ENCODE data around the gene E2F4.

E2F4 gene

DNA sequence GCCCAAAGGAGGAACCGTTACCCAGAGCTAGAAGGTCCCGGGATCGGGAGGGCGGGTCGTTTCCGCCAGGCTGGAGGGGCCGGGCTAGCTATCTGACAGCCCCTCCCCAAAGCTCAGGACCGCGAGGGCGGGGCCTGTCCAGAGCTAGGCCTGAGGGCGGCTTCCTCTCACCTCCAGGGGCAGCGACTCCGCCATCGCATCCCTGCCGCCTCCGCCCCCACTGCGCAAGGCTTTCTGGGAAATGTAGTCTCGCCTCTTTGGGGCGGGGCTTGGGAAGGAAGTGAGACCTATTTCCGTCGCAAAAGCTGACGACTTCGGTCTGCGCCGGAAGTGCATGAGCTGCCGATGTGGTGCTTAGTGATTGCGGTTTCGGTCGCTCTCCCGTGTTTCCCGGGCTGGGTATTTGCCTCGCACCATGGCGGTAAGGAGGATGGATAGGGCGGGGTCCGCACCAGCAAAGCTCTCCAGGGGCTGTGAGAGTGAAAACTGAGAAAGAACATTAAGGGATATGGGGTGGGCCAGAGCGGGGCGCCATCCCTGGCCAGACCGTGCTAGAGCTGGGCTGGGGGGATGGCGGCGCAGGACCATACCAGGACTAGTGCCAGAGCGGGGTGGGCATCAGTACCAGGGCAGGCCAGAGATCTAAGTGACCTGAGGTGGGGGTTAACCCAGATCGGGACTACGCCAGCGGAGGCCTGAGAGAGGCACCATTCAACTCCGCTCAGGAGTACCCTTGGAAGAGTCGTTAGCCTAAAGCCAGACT, 35.0 kb downstream of the E2F4 start, which contains the start of gene TMEM208:
Gene TMEM208, plus strand, starts transcription at position 327 of the 763 bp plus-strand sequence. Its CDS starts 89 bp downstream, at position 416.
- H3K27ac ChIP-seq (ENCODE audit: low read depth, low read length): peak within 1 kb of the TSS; percentile 97
- peaks cover 20% of the 10 kb centered on the region for H3K4me1 ChIP-seq (ENCODE audit: insufficient read depth, low read length)
- H3K27me3 ChIP-seq (ENCODE audit: control insufficient read depth in 1 of 2, insufficient read depth in 2 of 2, low read length in 2 of 2): no peaks in the 10 kb centered on the region
- H3K36me3 ChIP-seq (ENCODE audit: insufficient read depth, low read length): peaks cover 35% of the 10 kb centered on the region
- peak within 1 kb of the TSS; percentile 98 for H3K9ac ChIP-seq (ENCODE audit: low read length)
- H3K4me3 ChIP-seq (ENCODE audit: low read depth in 1 of 2, low read length in 2 of 2): peak within 1 kb of the TSS; percentile 95 to 100
- H3K9me3 ChIP-seq (ENCODE audit: low read length): no peaks in the 10 kb centered on the region

GRCh38 chr16:67227567-67227921, 35.6 kb downstream of the E2F4 start:
- no peaks in the 10 kb centered on the region for H3K27me3 ChIP-seq (ENCODE audit: control insufficient read depth in 1 of 2, insufficient read depth in 2 of 2, low read length in 2 of 2)
- H3K4me3 ChIP-seq (ENCODE audit: low read depth in 1 of 2, low read length in 2 of 2): peak overlapping the region; percentile 95 to 100
- H3K9ac ChIP-seq (ENCODE audit: low read length): peak overlapping the region; percentile 98
- H3K36me3 ChIP-seq (ENCODE audit: insufficient read depth, low read length): peaks cover 35% of the 10 kb centered on the region
- H3K4me1 ChIP-seq (ENCODE audit: insufficient read depth, low read length): peaks cover 20% of the 10 kb centered on the region
- peak overlapping the region; percentile 97 for H3K27ac ChIP-seq (ENCODE audit: low read depth, low read length)
- H3K9me3 ChIP-seq (ENCODE audit: low read length): no peaks in the 10 kb centered on the region

DNA sequence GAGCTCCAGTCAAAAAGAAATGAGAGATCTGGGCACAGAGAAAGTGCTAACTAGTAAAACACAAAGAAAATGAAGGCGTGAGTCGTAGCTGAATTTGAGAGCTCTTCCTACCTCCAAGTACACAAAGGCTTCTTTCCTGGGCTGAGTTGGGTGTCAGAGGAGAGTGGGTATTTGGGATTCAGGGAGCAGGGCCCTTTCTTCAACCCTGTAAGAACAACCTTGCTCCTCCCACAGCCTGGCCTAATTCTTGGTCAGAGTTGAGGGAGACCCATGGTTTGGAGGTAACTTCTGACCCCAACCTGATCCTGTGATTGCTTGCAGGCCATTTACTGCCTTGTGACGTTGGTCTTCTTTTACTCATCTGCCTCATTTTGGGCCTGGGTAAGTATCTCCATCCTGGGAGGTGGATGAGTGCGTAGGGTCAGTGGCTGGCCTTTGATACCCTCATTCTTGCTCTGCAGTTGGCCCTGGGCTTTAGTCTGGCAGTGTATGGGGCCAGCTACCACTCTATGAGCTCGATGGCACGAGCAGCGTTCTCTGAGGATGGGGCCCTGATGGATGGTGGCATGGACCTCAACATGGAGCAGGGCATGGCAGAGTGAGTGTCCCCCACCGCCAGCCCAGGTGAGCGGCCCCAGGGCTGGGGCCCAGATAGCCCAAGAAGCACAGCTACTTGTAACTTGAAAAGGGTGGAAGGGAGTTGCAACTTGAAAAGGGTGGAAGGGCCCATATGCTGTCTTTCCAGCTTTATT, 36.3 kb downstream of the E2F4 start:
- H3K9me3 ChIP-seq (ENCODE audit: low read length): no peaks in the 10 kb centered on the region
- no peak overlapping the region for H3K27ac ChIP-seq (ENCODE audit: low read depth, low read length)
- peak overlapping the region; percentile 98 for H3K9ac ChIP-seq (ENCODE audit: low read length)
- H3K4me3 ChIP-seq (ENCODE audit: low read depth in 1 of 2, low read length in 2 of 2): peak overlapping the region; percentile 95 to 100
- no peaks in the 10 kb centered on the region for H3K27me3 ChIP-seq (ENCODE audit: control insufficient read depth in 1 of 2, insufficient read depth in 2 of 2, low read length in 2 of 2)
- peaks cover 20% of the 10 kb centered on the region for H3K4me1 ChIP-seq (ENCODE audit: insufficient read depth, low read length)
- H3K36me3 ChIP-seq (ENCODE audit: insufficient read depth, low read length): peaks cover 35% of the 10 kb centered on the region

GRCh38 chr16:67228905-67229304, 37.0 kb downstream of the E2F4 start:
- no peak overlapping the region for H3K4me3 ChIP-seq (ENCODE audit: low read depth in 1 of 2, low read length in 2 of 2)
- H3K27ac ChIP-seq (ENCODE audit: low read depth, low read length): no peak overlapping the region
- H3K36me3 ChIP-seq (ENCODE audit: insufficient read depth, low read length): peaks cover 35% of the 10 kb centered on the region
- peaks cover 20% of the 10 kb centered on the region for H3K4me1 ChIP-seq (ENCODE audit: insufficient read depth, low read length)
- no peaks in the 10 kb centered on the region for H3K9me3 ChIP-seq (ENCODE audit: low read length)
- H3K27me3 ChIP-seq (ENCODE audit: control insufficient read depth in 1 of 2, insufficient read depth in 2 of 2, low read length in 2 of 2): no peaks in the 10 kb centered on the region
- H3K9ac ChIP-seq (ENCODE audit: low read length): no peak overlapping the region

- H3K4me1 ChIP-seq (ENCODE audit: insufficient read depth, low read length): peaks cover 20% of the 10 kb centered on the region
- H3K36me3 ChIP-seq (ENCODE audit: insufficient read depth, low read length): peaks cover 35% of the 10 kb centered on the region
These were observed 38.2 kb downstream of the E2F4 start for GRCh38 chr16:67229906-67230808.

DNA sequence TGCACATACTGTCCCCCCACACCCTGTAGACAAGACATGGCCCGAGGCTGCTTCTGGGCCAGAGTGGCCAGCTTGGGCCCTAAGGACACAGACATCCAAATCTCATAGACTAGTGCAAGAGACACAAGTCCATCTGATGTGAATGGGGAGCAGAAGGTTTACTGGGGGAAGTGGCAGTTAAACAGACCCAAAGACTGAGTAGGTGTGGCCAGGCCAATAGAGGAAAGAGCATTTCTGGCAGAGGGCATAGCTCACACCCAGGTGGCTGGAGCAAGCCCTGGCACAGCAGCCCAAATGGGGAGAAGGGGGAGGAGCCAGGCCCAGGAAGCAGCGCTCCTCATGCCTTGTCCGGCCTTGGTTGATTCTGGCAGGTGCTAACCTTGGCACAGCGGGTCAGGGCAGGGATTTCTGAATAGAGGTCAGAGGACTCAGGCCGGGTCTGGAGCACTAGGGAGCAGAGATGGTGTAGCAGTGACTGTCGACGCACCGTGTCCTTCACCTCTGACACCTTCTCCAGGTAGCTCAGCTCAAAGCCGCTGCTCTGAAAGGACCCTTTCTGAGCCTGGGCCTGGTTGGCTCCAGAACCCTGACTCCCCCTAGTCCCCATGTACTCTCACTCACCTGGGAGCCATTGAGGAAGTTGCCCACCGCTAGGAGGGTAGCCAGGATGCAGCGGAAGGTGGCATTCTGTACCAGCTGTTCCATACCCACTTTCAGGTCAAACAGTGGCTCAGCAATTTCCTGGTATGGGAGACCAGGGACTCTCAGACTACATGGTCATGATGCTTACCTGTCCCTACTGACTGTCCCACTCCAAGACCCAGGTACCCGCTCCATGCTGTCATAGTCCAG, 39.1 kb downstream of the E2F4 start:
- Histone ChIP-seq H3K36me3 (ENCODE audit: insufficient read depth, low read length) (peaks cover 40% of the 10 kb centered on the region), H3K27ac (ENCODE audit: low read depth, low read length) (no peak overlapping the region), H3K9ac (ENCODE audit: low read length) (no peak overlapping the region), H3K4me1 (ENCODE audit: insufficient read depth, low read length) (peaks cover 15% of the 10 kb centered on the region), H3K9me3 (ENCODE audit: low read length) (no peaks in the 10 kb centered on the region), H3K4me3 (ENCODE audit: low read depth in 1 of 2, low read length in 2 of 2) (no peak overlapping the region), H3K27me3 (ENCODE audit: control insufficient read depth in 1 of 2, insufficient read depth in 2 of 2, low read length in 2 of 2) (no peaks in the 10 kb centered on the region)

More at GRCh38 chr16:67229906-67230808, 38.2 kb downstream of the E2F4 start:
- Histone ChIP-seq H3K27me3 (ENCODE audit: control insufficient read depth in 1 of 2, insufficient read depth in 2 of 2, low read length in 2 of 2) (no peaks in the 10 kb centered on the region), H3K9ac (ENCODE audit: low read length) (no peak overlapping the region), H3K9me3 (ENCODE audit: low read length) (no peaks in the 10 kb centered on the region), H3K4me3 (ENCODE audit: low read depth in 1 of 2, low read length in 2 of 2) (no peak overlapping the region), H3K27ac (ENCODE audit: low read depth, low read length) (no peak overlapping the region)

- Histone ChIP-seq H3K9me3 (ENCODE audit: low read length) (no peaks in the 10 kb centered on the region), H3K36me3 (ENCODE audit: insufficient read depth, low read length) (peaks cover 45% of the 10 kb centered on the region), H3K4me3 (ENCODE audit: low read depth in 1 of 2, low read length in 2 of 2) (no peak overlapping the region), H3K27ac (ENCODE audit: low read depth, low read length) (no peak overlapping the region), H3K4me1 (ENCODE audit: insufficient read depth, low read length) (no peaks in the 10 kb centered on the region), H3K9ac (ENCODE audit: low read length) (no peak overlapping the region), H3K27me3 (ENCODE audit: control insufficient read depth in 1 of 2, insufficient read depth in 2 of 2, low read length in 2 of 2) (no peaks in the 10 kb centered on the region)
These were observed 41.6 kb downstream of the E2F4 start for GRCh38 chr16:67233596-67233995.

- Histone ChIP-seq H3K36me3 (ENCODE audit: insufficient read depth, low read length) (peaks cover 39% of the 10 kb centered on the region), H3K9me3 (ENCODE audit: low read length) (no peaks in the 10 kb centered on the region), H3K27me3 (ENCODE audit: control insufficient read depth in 1 of 2, insufficient read depth in 2 of 2, low read length in 2 of 2) (no peaks in the 10 kb centered on the region), H3K4me3 (ENCODE audit: low read depth in 1 of 2, low read length in 2 of 2) (no peak overlapping the region), H3K27ac (ENCODE audit: low read depth, low read length) (no peak overlapping the region), H3K4me1 (ENCODE audit: insufficient read depth, low read length) (no peaks in the 10 kb centered on the region), H3K9ac (ENCODE audit: low read length) (no peak overlapping the region)
These were observed 42.2 kb downstream of the E2F4 start for GRCh38 chr16:67234180-67234597.

GRCh38 chr16:67235816-67236562, 44.0 kb downstream of the E2F4 start:
- no peaks in the 10 kb centered on the region for H3K27me3 ChIP-seq (ENCODE audit: control insufficient read depth in 1 of 2, insufficient read depth in 2 of 2, low read length in 2 of 2)
- H3K9ac ChIP-seq (ENCODE audit: low read length): no peak overlapping the region
- no peaks in the 10 kb centered on the region for H3K9me3 ChIP-seq (ENCODE audit: low read length)
- H3K4me1 ChIP-seq (ENCODE audit: insufficient read depth, low read length): no peaks in the 10 kb centered on the region
- peaks cover 23% of the 10 kb centered on the region for H3K36me3 ChIP-seq (ENCODE audit: insufficient read depth, low read length)
- no peak overlapping the region for H3K4me3 ChIP-seq (ENCODE audit: low read depth in 1 of 2, low read length in 2 of 2)
- H3K27ac ChIP-seq (ENCODE audit: low read depth, low read length): no peak overlapping the region

Measured in muscle layer of colon (tissue), 2 donors.